Posterior vena cava (tissue), 2 donors: ENCODE data around the gene FOXL1. TPM values are rescaled to one million over a fixed set of nuclear protein-coding genes. Genes with fewer than 3 reads are reported as not detected.

Source experiments
- DNase-seq: peaks from one replicate; pipeline ENCODE4 v3.0.0-alpha.2; 2020; ENCODE audit warnings: low spot score
- intact Hi-C, 2 donors: fragments of 100-400 bp; cut with DNase I; formaldehyde crosslinking; loops; one replicate each; pipeline versions ENCODE4 v1.14.1 to v1.14.2; 2022 to 2023
- total RNA-seq, 2 donors: library from RNA; stranded (reverse); fragmentation: NEBNext Ultra II Directional; extraction: Animal tissue kit (Norgen Biotek cat#: 25700); gene quantifications; one replicate each; pipeline ENCODE4 v1.2.1, GENCODE V29; 2021
- donor health status: DM: yes; HTN: yes; CAD: no.
- donor health status: DM: yes; HTN: yes; CAD: no.

The FOXL1 gene
- total RNA-seq, 2 donors from 2014 or later, result 7.5 to 8.9 TPM

DNA sequence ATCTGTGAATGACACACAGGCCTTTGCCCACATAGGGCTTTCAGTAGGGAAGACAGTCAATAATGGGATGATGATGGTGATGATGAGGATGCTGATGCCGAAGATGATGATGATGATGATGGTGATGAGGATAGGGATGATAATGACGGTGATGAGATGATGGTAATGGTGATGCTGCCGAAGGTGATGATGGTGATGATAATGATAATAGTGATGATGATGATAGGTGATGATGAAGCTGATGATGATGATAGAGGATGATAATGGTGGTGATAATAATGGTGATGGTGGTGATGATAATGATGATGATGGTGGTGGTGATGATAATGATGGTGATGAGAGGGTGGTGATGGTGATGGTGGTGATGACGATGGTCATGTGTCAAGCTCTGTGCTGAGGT, 12.9 kb downstream of the FOXL1 start:
- no peak for DNase-seq
- intact Hi-C loops, result no loop called here

DNA sequence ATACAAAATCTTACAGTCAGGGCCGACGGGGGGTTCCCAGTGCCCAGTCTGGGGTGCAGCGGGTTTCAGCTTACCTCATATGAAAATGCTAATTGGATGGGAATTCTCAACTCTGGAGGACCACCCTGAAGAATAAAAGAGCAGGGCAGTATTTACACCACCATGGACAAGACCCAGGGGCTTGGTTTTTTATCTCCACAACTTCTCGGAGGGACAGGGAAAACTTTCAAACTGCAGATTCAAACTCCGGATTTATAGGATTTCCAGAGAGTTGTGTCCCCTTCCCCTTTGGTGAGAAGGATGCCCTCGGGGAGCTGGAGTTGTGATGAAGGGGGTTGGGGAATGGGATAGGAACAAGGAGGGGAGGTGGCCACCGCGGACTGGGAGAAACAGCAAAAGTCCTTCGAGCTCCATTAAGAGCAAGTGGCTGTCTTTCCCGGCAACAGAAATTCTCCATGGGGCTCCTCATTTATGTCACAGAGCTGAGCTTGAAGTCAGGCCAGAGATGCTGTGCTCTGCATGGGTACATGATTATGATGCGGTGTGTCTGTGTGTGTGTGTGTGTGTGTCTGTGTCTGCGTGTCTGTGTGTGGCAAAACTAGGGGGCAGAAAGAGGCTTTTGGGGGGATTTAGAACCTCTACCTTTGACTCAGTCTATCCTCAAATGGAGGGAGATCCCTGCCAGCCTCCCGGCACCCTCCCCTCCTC, 15.7 kb downstream of the FOXL1 start:
- intact Hi-C loops, result no loop called here
- DNase-seq, result no peak

DNA sequence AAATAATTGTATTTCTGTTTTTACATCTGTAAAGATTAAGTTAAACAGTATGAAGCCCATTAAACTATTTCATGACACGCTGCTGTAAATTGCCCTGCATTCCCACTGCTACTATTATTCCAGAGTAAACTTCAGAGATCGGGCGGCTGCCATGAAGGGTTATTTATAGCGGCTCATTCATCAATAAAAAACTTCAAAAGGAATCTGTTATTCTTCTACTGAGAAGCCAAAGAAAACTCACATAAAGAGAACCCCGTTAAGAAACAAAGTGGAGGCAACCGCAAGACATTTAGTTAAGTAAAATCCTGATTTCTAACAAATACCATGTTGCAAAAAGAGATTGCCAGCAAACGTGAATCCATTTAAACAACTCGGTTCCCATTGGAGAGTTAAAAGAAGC, 16.4 kb downstream of the FOXL1 start:
- intact Hi-C loops, result no loop called here
- no peak for DNase-seq

DNA sequence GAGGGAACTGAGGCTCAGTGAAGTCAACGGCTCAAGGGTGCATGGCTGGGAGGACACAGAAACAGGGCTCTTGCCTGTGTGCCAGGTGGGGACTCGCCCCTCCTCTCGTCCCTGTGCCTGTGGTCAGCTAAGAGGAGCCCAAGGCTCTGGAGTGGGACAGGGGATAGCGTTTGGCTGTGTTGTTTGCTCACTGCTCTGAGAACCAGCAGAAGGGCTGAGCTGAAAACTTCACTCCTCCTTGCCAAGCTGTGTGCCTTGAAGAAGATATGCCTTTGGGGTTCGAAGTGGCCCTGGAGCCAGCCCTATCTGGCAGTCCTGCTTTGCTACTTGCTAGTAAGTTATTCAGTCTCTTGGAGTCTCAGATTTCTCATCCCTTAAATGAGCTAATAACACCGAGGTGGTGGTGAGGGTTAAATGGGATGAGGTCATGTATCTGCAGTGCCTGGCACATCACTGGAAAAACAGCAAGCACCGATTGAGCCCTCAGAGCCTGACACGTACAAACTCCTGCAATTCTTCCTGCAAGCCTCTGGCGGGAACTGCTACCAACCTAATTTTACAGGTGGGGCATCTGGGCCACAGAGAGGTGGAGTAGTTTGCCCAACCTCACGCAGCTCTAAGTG, 17.7 kb downstream of the FOXL1 start:
- DNase-seq, result no peak
- intact Hi-C loops, result no loop called here

DNA sequence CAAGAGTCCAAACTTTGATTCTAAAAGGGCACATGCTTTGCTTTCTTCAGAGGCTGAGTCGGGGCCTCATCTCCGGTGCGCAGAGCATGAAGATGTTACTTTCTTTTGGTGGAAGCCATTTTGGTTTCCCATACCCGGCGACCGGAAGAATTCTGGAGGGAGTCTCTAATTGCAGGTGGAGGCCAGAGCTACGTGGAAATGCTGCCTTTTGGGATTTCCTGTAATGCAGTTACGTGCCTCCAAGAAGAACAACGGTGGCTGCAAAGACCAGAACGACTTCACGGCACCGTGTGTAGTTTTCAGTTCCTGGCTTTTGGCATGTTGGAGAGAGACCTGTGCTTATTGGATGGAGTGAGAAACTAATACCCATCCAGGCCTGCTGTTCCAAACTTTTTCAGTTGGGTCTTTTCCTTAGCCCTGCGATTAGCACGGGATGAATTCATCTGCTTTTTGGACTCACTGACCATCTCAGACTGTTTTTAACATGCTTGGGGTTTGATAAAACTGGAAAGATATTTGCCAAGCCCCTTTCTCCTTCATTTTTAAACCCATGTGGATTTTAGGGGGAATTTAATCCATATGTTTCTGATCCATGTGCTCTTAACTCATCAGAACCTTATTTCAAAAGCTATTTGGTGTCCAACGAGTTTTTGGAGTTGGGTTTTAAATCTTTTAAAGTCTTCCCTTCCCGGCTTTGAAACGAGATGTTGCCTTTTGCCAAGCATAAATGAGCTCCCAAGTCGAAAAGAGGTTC, 19.0 kb downstream of the FOXL1 start:
- DNase-seq, result no peak
- intact Hi-C loops, result no loop called here

DNA sequence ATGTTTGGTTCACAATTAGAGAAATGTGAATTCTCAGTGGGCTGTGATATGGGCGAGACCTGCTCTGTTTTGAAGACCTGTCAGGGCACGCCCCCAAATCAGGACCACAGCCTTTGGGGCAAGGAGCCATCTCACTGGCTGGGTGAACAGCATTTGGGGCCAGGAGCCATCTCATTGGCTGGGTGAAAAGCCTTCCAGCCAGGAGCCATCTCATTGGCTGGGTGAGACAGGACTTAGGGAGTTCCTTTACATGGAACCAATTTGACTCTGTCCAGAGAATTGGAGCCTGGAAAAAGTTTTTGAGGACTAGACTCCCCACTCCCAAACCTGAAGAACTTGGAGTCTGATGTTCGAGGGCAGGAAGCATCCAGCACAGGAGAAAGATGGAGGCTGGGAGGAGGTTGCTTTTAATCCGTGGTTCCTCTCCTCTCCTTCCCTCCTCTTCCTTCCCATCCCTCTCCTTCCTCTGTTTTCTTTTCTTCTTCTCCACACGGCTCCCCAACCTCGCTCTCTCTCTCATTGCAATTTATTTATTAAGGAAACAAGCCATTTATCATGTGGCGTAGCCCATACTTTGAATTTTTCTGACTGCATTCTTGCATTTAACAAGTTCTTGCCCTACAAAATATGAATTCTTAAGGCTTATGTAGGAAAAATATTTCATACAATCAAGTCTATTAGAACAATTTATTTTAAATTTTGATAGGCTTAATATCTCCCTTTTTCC, 19.7 kb downstream of the FOXL1 start:
- intact Hi-C loops, result no loop called here

DNA sequence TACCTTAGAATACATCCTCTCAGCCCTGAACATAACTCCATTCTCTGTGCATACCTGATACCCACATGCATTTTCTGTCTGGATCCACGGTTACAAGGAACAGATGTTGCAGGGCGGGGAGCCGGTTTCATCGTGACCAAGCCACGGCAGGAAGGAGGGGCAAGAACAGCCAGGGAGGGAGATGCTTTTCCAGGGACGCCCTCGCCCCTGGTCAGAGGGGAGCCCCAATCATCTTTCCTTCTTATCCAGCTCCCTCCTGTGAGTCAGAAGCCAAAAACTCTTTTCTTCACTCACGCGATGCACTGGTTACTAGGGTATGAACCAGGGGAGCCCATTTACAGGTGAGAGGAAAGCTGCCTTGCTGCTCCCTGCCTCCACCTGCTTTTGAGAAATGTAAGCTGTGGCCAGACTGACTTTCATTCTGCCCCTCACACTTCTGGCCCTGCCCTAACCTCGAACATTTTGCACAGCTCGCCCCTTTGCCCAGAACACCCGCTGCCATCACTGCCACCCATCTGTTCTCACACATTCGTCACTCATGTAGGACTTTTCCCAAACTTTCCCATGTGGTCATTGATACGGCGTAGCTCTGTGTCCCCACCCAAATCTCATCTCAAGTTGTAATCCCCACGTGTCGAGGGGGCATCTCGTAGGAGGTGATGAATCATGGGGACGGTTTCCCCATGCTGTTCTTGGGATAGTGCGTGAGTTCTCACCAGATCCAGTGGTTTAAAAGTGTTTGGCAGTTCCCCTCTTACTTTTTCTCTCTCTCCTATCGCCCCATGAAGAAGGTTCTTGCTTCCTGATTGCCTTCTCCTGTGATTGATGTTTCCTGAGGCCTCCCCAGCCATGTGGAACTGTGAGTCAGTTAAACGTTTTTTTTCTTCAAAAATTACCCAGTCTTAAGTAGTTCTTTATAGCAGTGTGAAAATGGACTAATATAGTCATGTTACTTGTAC, 20.5 kb downstream of the FOXL1 start:
- DNase-seq, result no peak
- intact Hi-C loops, result no loop called here

More for the DNA sequence above, 19.7 kb downstream of the FOXL1 start:
- no peak for DNase-seq

DNA sequence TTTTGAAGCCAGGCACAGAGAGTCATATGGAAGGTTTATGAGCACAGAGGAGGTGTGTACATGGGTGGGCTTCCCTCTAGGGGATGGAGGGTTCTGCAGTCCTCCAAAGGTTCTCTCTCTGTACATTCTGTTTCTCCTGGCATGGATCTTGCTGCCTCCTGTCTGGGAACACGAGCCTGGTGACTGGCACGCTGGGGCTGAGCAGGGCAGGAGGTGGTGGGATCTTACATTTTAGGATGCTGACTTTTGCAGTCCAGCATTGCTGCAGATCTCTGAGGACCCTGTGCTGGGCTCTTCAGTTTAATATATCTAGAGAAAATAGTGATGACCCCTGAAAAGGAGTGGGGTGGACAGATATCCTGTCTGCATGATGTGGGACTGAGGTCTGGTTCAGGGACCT, 23.0 kb downstream of the FOXL1 start:
- no peak for DNase-seq
- intact Hi-C loops, result no loop called here

DNA sequence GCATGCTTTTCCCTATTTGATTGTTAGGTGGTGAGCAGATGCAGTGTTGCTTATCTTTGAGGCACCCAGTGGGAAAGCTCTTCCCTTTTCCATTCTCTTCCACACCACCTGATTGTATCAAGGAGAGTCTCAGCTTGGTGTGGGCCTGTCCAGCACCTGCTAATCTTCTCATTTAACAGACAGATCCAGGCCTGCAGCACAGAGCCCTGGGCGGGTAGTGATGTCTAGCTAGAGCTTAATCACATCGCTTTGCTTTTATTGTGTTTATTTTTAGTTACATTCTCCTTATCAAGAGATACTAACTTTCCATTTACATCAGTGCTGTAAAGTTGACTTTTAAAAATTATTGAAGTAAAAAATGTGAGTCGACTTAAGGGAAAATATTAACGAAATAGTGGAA, 24.2 kb downstream of the FOXL1 start:
- intact Hi-C loops, result no loop called here
- no peak for DNase-seq

DNA sequence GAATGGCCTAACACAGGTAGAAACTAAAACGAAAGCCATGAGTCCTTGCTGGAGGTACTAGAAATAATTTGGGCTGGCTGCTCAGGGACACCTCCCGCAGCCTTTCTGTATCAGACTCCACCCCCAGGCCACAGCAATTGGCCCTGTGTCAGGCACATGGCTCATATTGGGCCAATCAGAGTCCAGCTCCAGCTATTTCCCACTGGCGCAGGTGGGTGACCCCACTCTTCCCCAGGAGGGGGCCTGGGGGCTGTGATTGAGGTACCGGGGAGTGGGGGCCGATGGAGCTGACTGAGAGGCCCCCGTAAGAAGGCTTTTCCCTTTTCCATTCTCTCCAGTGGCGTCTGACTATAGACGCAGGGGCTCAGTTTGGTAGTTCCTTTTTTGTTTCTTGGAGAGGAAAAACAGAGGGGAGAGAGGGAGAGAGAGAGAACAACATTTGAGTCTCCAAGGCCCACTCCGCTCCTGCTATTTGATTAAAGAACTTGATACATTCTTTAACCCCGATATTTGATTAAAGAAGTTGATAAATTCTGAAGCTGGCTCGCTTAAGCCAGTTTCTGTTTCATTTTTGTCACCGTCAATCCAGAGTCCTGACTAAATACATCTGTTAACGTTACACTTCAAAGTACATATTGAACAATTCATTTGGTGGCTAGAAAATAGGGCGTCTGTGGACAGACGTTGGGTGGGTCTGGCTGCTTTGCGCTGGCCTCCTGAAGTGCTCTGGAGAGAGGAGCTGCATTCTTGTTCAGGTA, 26.3 kb downstream of the FOXL1 start:
- intact Hi-C loops, result no loop called here
- DNase-seq, result no peak

DNA sequence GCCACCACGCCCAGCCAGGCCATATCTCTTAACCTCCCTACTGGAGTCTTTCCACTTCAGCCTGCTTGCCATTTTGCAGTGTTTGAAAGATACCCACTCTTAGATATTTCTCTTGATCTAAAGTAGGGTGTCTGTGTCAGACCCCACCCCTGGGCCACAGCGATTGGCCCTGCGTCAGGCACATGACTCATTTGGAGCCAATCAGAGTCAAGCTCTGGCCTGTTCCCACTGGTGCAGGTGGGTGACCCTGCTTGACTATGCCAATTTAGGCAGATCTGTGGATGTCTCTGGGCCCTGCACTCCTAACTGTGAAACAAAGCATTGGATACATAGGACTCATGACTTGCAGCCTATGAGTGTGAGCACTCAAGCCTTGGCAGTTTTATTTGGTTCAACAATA, 27.6 kb downstream of the FOXL1 start:
- intact Hi-C loops, result no loop called here
- DNase-seq, result no peak

DNA sequence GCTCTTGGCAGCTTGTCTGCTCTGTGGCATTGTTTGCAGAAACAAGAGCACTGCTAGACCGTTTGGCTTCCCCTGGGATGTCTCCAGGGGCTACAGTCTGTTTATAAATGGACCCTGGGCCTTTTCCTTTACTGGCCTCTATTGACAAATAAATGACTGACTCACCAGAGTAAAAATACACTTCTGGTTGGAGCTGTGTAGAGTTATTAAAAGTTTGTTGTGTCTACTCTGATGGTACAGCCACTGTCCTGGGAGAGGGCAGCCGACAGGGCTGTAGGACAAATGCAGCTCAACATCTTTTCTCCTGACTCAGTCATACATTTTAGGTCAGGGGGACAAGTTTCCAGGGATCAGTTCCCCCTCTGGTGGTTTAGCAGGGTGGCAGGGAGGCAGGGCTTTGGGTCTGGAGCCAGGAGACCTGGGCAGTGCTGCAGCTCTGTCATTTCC, 30.0 kb downstream of the FOXL1 start:
- intact Hi-C loops, result no loop called here
- no peak for DNase-seq

DNA sequence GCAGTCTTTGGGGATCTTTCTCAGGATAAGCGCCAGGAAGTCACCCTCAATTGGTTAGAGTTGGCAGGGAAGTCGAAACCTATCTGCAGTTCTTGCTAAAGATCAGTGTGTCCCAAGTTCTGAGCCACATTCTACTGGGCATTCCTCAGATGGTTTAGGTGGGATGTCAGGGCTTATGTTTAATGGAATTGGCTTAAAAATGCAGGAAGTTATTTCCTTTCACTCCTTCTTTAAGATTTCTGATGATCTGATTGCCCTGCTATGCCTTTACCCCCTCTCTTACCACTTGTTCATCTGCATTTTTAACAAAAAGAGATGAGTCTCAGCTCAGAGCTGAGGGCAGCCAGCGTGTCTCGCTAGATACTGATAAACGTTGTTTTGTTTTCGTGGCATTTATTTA, 30.8 kb downstream of the FOXL1 start:
- intact Hi-C loops, result no loop called here
- DNase-seq, result no peak

DNA sequence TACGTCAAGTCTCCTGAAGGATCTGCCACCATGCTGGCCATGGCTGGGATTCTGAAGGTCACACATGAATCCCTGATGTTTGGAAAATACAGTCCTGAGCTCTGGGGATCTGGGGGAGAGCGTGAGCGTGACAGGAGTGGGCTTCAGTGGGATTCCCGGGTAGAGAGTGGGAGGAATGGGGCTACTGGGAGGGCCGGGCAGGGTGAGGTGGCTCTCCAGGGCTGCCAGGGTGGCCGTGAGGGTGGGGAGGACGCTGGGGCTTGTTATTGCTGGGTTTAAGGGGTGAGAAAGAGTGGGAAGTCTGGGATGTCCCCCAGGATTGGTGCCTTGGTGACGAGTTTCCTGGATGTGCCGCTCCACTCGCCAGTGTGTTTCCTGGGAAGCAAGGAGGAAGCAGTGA, 31.3 kb downstream of the FOXL1 start:
- intact Hi-C loops, result loop anchor here in 1 of 2 donors (10.0 kb wide), 1 partner anchor 65 kb away; no protein-coding TSS in a partner anchor
- DNase-seq, result no peak

DNA sequence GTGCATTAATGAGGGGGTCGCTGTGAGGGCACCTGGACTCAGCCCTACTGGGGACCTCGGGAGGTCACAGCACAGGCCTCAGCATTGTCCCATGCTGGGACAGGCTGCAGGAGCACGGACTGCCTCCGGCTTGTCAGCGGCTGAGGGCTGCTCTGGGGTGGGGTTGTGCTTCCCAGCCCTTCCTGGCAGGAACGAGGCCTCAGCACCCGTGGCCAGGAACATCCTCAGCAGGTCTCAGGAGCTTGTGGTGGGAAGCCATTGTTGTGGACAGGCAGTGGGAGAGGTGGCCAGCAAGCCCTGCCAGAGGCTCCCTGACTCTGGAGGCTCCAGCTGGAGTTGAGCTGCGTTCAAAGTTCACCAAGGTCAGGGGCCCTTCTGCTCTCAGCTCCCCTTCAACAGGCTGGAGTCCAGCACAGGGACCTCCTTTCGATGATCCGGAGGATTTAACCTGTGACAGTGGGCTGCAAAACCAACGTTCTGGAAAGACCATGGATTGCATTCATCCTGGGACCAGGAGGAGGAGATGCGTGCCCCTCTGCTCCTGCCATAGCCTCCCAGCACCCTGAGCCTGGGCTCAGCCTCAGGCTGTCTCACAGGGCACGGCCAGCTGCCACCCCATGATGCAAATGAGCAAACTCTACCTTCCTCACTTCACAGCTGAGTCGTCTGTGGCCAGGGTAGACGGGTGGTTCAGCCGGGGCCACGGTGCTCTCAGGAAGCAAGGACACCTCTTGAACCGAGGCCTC, 32.6 kb downstream of the FOXL1 start:
- DNase-seq, result no peak
- intact Hi-C loops, result loop anchor here (1.0 to 10.0 kb wide), 2 partner anchors 28 to 64 kb away; no protein-coding TSS in a partner anchor

DNA sequence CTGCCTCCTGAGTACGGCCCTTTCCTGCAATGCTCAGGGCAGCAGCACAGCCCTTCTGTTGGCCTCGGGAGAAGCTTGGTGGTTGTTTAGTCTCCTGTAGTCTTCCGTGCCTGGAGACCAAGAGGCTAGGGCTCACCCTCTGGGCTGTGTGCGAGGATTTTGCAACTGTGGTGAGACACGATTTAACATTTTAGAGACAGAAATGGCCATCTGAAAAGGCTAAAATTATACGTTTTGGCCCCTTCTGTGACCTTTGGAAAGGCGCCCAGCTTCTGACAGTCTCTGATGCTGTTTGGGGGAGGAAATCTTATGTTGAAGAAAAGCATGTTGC, 33.1 kb downstream of the FOXL1 start:
- intact Hi-C loops, result loop anchor here (1.0 to 10.0 kb wide), 2 partner anchors 28 to 63 kb away; no protein-coding TSS in a partner anchor
- no peak for DNase-seq

DNA sequence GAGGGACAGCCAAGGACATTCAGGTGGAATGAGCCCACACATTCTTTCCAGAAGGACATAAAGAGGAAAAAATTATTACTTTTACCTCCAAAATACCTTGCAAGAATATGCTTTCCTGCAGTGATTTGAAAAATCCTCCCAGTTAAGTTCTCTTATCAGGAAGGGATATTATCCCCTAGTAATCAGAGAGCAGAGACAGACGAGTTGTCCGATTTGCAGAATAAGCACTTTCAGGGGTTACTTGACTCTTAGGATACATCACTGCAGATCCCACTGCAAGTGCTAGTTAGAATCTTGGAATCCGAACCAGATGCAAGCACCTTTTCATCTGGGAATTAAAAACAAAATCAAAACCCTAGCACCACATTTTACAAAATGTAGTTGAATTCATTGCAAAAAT, 33.6 kb downstream of the FOXL1 start:
- intact Hi-C loops, result loop anchor here (1.0 to 10.0 kb wide), 2 partner anchors 27 to 63 kb away; no protein-coding TSS in a partner anchor
- DNase-seq, result no peak
